ENCODE results near the gene RXRA.

Gene RXRA

DNA sequence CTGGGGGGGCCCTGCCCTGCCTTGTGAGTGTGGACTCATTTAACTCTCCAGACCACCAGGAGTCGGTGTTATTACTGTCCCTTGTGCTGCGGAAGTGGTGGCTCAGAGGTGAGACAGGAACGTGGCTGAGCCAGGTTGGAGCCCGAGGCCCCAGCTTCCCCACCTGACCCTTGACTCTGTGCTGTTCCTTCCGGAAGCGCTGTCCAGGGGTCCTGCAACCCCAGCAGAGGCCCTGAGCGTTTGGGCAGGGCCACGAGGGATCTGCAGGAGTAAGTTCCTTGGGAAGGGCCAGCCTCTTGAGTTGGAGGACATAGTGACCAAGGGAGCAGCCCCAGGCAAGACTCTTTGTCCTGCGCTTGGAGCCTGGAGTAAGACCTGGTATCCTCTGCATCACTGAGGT is 99.6 kb downstream of the RXRA start:
- no peak overlapping the region for H3K4me3 ChIP-seq (replicated peaks; ENCODE audit: insufficient read depth, low read length)
- no peaks in the 10 kb centered on the region for H3K27me3 ChIP-seq (ENCODE audit: insufficient read depth, poor library complexity, severe bottlenecking)
- TF ChIP-seq, protein P1, sequence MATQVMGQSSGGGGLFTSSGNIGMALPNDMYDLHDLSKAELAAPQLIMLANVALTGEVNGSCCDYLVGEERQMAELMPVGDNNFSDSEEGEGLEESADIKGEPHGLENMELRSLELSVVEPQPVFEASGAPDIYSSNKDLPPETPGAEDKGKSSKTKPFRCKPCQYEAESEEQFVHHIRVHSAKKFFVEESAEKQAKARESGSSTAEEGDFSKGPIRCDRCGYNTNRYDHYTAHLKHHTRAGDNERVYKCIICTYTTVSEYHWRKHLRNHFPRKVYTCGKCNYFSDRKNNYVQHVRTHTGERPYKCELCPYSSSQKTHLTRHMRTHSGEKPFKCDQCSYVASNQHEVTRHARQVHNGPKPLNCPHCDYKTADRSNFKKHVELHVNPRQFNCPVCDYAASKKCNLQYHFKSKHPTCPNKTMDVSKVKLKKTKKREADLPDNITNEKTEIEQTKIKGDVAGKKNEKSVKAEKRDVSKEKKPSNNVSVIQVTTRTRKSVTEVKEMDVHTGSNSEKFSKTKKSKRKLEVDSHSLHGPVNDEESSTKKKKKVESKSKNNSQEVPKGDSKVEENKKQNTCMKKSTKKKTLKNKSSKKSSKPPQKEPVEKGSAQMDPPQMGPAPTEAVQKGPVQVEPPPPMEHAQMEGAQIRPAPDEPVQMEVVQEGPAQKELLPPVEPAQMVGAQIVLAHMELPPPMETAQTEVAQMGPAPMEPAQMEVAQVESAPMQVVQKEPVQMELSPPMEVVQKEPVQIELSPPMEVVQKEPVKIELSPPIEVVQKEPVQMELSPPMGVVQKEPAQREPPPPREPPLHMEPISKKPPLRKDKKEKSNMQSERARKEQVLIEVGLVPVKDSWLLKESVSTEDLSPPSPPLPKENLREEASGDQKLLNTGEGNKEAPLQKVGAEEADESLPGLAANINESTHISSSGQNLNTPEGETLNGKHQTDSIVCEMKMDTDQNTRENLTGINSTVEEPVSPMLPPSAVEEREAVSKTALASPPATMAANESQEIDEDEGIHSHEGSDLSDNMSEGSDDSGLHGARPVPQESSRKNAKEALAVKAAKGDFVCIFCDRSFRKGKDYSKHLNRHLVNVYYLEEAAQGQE (IDR thresholded peaks at IDR 0.05; ENCODE audit: insufficient replicate concordance, low read depth): no peak
- TF ChIP-seq CTCF (IDR thresholded peaks at IDR 0.05; ENCODE audit: insufficient read depth, low read length) (no peak), GABPA (IDR thresholded peaks at IDR 0.05; ENCODE audit: low read depth) (no peak), SPI1 (IDR thresholded peaks at IDR 0.05; ENCODE audit: borderline replicate concordance, low read depth) (no peak), POLR2AphosphoS5 (IDR thresholded peaks at IDR 0.05; ENCODE audit: low read depth) (no peak)
- no peak overlapping the region for H3K27ac ChIP-seq (replicated peaks)
- no peak for DNase-seq (ENCODE audit: low read depth in 1 of 2, low spot score in 1 of 2)

DNA sequence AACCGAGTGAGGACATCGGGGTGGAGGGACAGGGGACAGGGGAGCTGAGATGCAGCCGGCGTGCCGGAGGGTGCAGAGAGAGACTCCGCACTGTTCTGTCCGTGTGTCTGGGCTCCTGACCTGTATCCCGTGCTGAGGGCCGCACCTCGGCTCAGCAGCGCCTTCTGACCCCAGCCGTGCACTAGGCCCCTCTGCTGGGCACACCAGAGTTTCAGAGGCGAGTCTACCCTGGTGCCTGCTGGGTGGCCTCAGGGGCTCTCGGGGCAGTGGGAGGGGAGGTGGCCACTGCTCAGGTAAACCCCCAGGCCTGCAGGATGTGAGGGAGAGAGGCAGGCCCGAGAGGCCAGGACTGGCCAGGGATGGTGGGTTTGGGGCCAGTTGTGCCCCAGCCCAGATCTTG is 100.2 kb downstream of the RXRA start:
- Histone ChIP-seq H3K27me3 (ENCODE audit: insufficient read depth, poor library complexity, severe bottlenecking) (no peaks in the 10 kb centered on the region), H3K27ac (replicated peaks) (no peak overlapping the region), H3K4me3 (replicated peaks; ENCODE audit: insufficient read depth, low read length) (no peak overlapping the region)
- no peak for TF ChIP-seq CTCF (IDR thresholded peaks at IDR 0.05; ENCODE audit: insufficient read depth, low read length)
- TF ChIP-seq, protein P1 (IDR thresholded peaks at IDR 0.05; ENCODE audit: insufficient replicate concordance, low read depth): no peak
- TF ChIP-seq POLR2AphosphoS5 (IDR thresholded peaks at IDR 0.05; ENCODE audit: low read depth): no peak
- no peak for TF ChIP-seq SPI1 (IDR thresholded peaks at IDR 0.05; ENCODE audit: borderline replicate concordance, low read depth)
- TF ChIP-seq GABPA (IDR thresholded peaks at IDR 0.05; ENCODE audit: low read depth): no peak
- no peak for DNase-seq (ENCODE audit: low read depth in 1 of 2, low spot score in 1 of 2)

GRCh38 chr9:134427153-134427782 is 101.0 kb downstream of the RXRA start:
- Histone ChIP-seq H3K4me3 (replicated peaks; ENCODE audit: insufficient read depth, low read length) (no peak overlapping the region), H3K27ac (replicated peaks) (no peak overlapping the region), H3K27me3 (ENCODE audit: insufficient read depth, poor library complexity, severe bottlenecking) (no peaks in the 10 kb centered on the region)
- TF ChIP-seq SPI1 (IDR thresholded peaks at IDR 0.05; ENCODE audit: borderline replicate concordance, low read depth): no peak
- TF ChIP-seq CTCF (IDR thresholded peaks at IDR 0.05; ENCODE audit: insufficient read depth, low read length): no peak
- TF ChIP-seq POLR2AphosphoS5 (IDR thresholded peaks at IDR 0.05; ENCODE audit: low read depth): no peak
- TF ChIP-seq, protein P1 (IDR thresholded peaks at IDR 0.05; ENCODE audit: insufficient replicate concordance, low read depth): no peak
- TF ChIP-seq GABPA (IDR thresholded peaks at IDR 0.05; ENCODE audit: low read depth): no peak
- DNase-seq (ENCODE audit: low read depth in 1 of 2, low spot score in 1 of 2): no peak
